Stimulated activated naive CD8-positive, alpha-beta T cell treated with anti-CD3 and anti-CD28 coated beads, Interleukin-15, Interleukin-2, amounts not matched to agents 100 ng/mL and 50 ng/mL, for 24 hours (primary cell): ENCODE measurements around the gene ABCD3.
"Not testable (repeated sequence)": the region's sequence is repeated elsewhere in the genome, so short reads cannot be mapped to it uniquely, and the experiment has no call there.

Experiments used
- H3K27ac Mint-ChIP-seq: one replicate; pipeline ENCODE4 v1.8.0; 2021; ENCODE audit warnings: mild to moderate bottlenecking, mixed read lengths
- H3K27me3 Mint-ChIP-seq: one replicate; pipeline ENCODE4 v1.8.0; 2021; ENCODE audit warnings: mixed read lengths
- H3K36me3 Mint-ChIP-seq: one replicate; pipeline ENCODE4 v1.8.0; 2021; ENCODE audit warnings: low read depth, mixed read lengths
- H3K4me1 Mint-ChIP-seq: one replicate; pipeline ENCODE4 v1.8.0; 2021; ENCODE audit warnings: low read depth, mixed read lengths
- H3K4me3 Mint-ChIP-seq: one replicate; pipeline ENCODE4 v1.8.0; 2021; ENCODE audit warnings: mild to moderate bottlenecking, mixed read lengths
- H3K9me3 Mint-ChIP-seq: one replicate; pipeline ENCODE4 v1.8.0; 2021; ENCODE audit warnings: mixed read lengths

ABCD3 gene

GRCh38 chr1:94428927-94429528 lies 10.8 kb downstream of the ABCD3 start:
- not testable (repeated sequence) for H3K9me3 Mint-ChIP-seq, H3K4me3 Mint-ChIP-seq, H3K27me3 Mint-ChIP-seq, H3K27ac Mint-ChIP-seq
- peaks cover 38% of the 10 kb centered on the region for H3K4me1 Mint-ChIP-seq
- H3K36me3 Mint-ChIP-seq: peaks cover 27% of the 10 kb centered on the region

- not testable (repeated sequence) for H3K4me3 Mint-ChIP-seq, H3K27ac Mint-ChIP-seq, H3K9me3 Mint-ChIP-seq, H3K27me3 Mint-ChIP-seq
- H3K36me3 Mint-ChIP-seq: peaks cover 31% of the 10 kb centered on the region
- H3K4me1 Mint-ChIP-seq: peaks cover 38% of the 10 kb centered on the region
These were observed 11.9 kb downstream of the ABCD3 start for GRCh38 chr1:94430066-94430465.

GRCh38 chr1:94433866-94434265 lies 15.7 kb downstream of the ABCD3 start:
- Mint-ChIP-seq H3K4me3 (no peak overlapping the region), H3K36me3 (peaks cover 45% of the 10 kb centered on the region), H3K4me1 (peaks cover 21% of the 10 kb centered on the region), H3K27me3 (no peaks in the 10 kb centered on the region), H3K9me3 (peaks cover 3% of the 10 kb centered on the region), H3K27ac (no peak overlapping the region)

GRCh38 chr1:94434365-94435045 lies 16.3 kb downstream of the ABCD3 start:
- peaks cover 21% of the 10 kb centered on the region for H3K4me1 Mint-ChIP-seq
- no peak overlapping the region for H3K27ac Mint-ChIP-seq
- peaks cover 41% of the 10 kb centered on the region for H3K36me3 Mint-ChIP-seq

GRCh38 chr1:94438692-94439276 lies 20.6 kb downstream of the ABCD3 start:
- Mint-ChIP-seq H3K36me3 (peaks cover 49% of the 10 kb centered on the region), H3K27ac (no peak overlapping the region), H3K9me3 (peaks cover 19% of the 10 kb centered on the region), H3K4me1 (peaks cover 10% of the 10 kb centered on the region), H3K4me3 (no peak overlapping the region), H3K27me3 (no peaks in the 10 kb centered on the region)

More at GRCh38 chr1:94434365-94435045, 16.3 kb downstream of the ABCD3 start:
- H3K27me3 Mint-ChIP-seq: no peaks in the 10 kb centered on the region
- peaks cover 3% of the 10 kb centered on the region for H3K9me3 Mint-ChIP-seq
- H3K4me3 Mint-ChIP-seq: no peak overlapping the region

- Mint-ChIP-seq H3K27me3 (no peaks in the 10 kb centered on the region), H3K9me3 (peaks cover 21% of the 10 kb centered on the region), H3K27ac (no peak overlapping the region), H3K36me3 (peaks cover 52% of the 10 kb centered on the region), H3K4me1 (peaks cover 10% of the 10 kb centered on the region), H3K4me3 (no peak overlapping the region)
These were observed 21.9 kb downstream of the ABCD3 start for GRCh38 chr1:94440088-94440487.

GRCh38 chr1:94443067-94443466 lies 24.9 kb downstream of the ABCD3 start:
- not testable (repeated sequence) for H3K4me3 Mint-ChIP-seq, H3K27ac Mint-ChIP-seq, H3K27me3 Mint-ChIP-seq, H3K4me1 Mint-ChIP-seq
- H3K9me3 Mint-ChIP-seq: peaks cover 33% of the 10 kb centered on the region
- peaks cover 56% of the 10 kb centered on the region for H3K36me3 Mint-ChIP-seq

- peaks cover 74% of the 10 kb centered on the region for H3K36me3 Mint-ChIP-seq
- H3K9me3 Mint-ChIP-seq: peaks cover 50% of the 10 kb centered on the region
- not testable (repeated sequence) for H3K4me3 Mint-ChIP-seq, H3K27me3 Mint-ChIP-seq, H3K27ac Mint-ChIP-seq, H3K4me1 Mint-ChIP-seq
These were observed 26.6 kb downstream of the ABCD3 start for GRCh38 chr1:94444819-94445218.

- Mint-ChIP-seq H3K36me3 (peaks cover 77% of the 10 kb centered on the region), H3K9me3 (peaks cover 59% of the 10 kb centered on the region)
- H3K27ac Mint-ChIP-seq, H3K4me3 Mint-ChIP-seq, H3K4me1 Mint-ChIP-seq, H3K27me3 Mint-ChIP-seq: not testable (repeated sequence)
These were observed 27.5 kb downstream of the ABCD3 start for GRCh38 chr1:94445733-94446132.

- H3K4me3 Mint-ChIP-seq, H3K4me1 Mint-ChIP-seq, H3K27ac Mint-ChIP-seq, H3K27me3 Mint-ChIP-seq: not testable (repeated sequence)
- peaks cover 59% of the 10 kb centered on the region for H3K9me3 Mint-ChIP-seq
- peaks cover 82% of the 10 kb centered on the region for H3K36me3 Mint-ChIP-seq
These were observed 28.0 kb downstream of the ABCD3 start for GRCh38 chr1:94446177-94446576.

- H3K4me3 Mint-ChIP-seq: not testable (repeated sequence)
- peaks cover 52% of the 10 kb centered on the region for H3K9me3 Mint-ChIP-seq
These were observed 30.6 kb downstream of the ABCD3 start for GRCh38 chr1:94448741-94449140.

GRCh38 chr1:94456736-94457135 lies 38.5 kb downstream of the ABCD3 start:
- Mint-ChIP-seq H3K27ac (no peak overlapping the region), H3K4me3 (no peak overlapping the region), H3K27me3 (no peaks in the 10 kb centered on the region), H3K4me1 (no peaks in the 10 kb centered on the region), H3K36me3 (peaks cover 56% of the 10 kb centered on the region), H3K9me3 (peaks cover 12% of the 10 kb centered on the region)

More at GRCh38 chr1:94448741-94449140, 30.6 kb downstream of the ABCD3 start:
- peaks cover 80% of the 10 kb centered on the region for H3K36me3 Mint-ChIP-seq
- H3K27me3 Mint-ChIP-seq, H3K27ac Mint-ChIP-seq, H3K4me1 Mint-ChIP-seq: not testable (repeated sequence)

- H3K4me3 Mint-ChIP-seq: no peak overlapping the region
- no peak overlapping the region for H3K27ac Mint-ChIP-seq
- H3K9me3 Mint-ChIP-seq: no peaks in the 10 kb centered on the region
- H3K27me3 Mint-ChIP-seq: no peaks in the 10 kb centered on the region
- H3K4me1 Mint-ChIP-seq: peaks cover 4% of the 10 kb centered on the region
- H3K36me3 Mint-ChIP-seq: peaks cover 53% of the 10 kb centered on the region
These were observed 44.4 kb downstream of the ABCD3 start for GRCh38 chr1:94462606-94463005.

GRCh38 chr1:94463056-94463764 lies 45.0 kb downstream of the ABCD3 start:
- Mint-ChIP-seq H3K4me1 (peaks cover 4% of the 10 kb centered on the region), H3K9me3 (no peaks in the 10 kb centered on the region), H3K27ac (no peak overlapping the region), H3K27me3 (no peaks in the 10 kb centered on the region), H3K36me3 (peaks cover 51% of the 10 kb centered on the region), H3K4me3 (no peak overlapping the region)

- Mint-ChIP-seq H3K4me1 (peaks cover 4% of the 10 kb centered on the region), H3K4me3 (no peak overlapping the region), H3K27me3 (no peaks in the 10 kb centered on the region), H3K9me3 (no peaks in the 10 kb centered on the region), H3K36me3 (peaks cover 56% of the 10 kb centered on the region), H3K27ac (peak overlapping the region; percentile 50)
These were observed 45.7 kb downstream of the ABCD3 start for GRCh38 chr1:94463765-94464330.
